Ishikawa (cell line): ENCODE results near the gene NFIX.

ENCODE experiments used
- CEBPB ChIP-seq: IDR thresholded peaks from 2 replicates; pipeline ENCODE4 v1.6.1; 2012
- CREB1 ChIP-seq: IDR thresholded peaks from 2 replicates; pipeline ENCODE4 v1.6.1; 2012; ENCODE audit warnings: low read depth
- EGR1 ChIP-seq: IDR thresholded peaks from 2 replicates; pipeline ENCODE4 v1.6.1; 2012
- EP300 ChIP-seq: IDR thresholded peaks from 2 replicates; pipeline ENCODE4 v1.6.1; 2012; ENCODE audit warnings: borderline replicate concordance
- FOXM1 ChIP-seq: IDR thresholded peaks from 2 replicates; pipeline ENCODE4 v1.6.1; 2012; ENCODE audit warnings: low read depth, borderline replicate concordance
- MAX ChIP-seq: IDR thresholded peaks from 2 replicates; pipeline ENCODE4 v1.6.1; 2012
- NFIC ChIP-seq: IDR thresholded peaks from 2 replicates; pipeline ENCODE4 v1.6.1; 2012
- RAD21 ChIP-seq: IDR thresholded peaks from 2 replicates; pipeline ENCODE4 v1.6.1; 2012; ENCODE audit warnings: low read depth
- REST ChIP-seq: IDR thresholded peaks from 2 replicates; pipeline ENCODE4 v1.6.1; 2012; ENCODE audit warnings: low read depth, mild to moderate bottlenecking
- TAF1 ChIP-seq: IDR thresholded peaks from 2 replicates; pipeline ENCODE4 v1.6.1; 2012; ENCODE audit warnings: low read depth, mild to moderate bottlenecking
- TCF12 ChIP-seq: IDR thresholded peaks from 2 replicates; pipeline ENCODE4 v1.6.1; 2012; ENCODE audit warnings: low read depth
- TEAD4 ChIP-seq: IDR thresholded peaks from 2 replicates; pipeline ENCODE4 v1.6.1; 2012
- USF1 ChIP-seq: IDR thresholded peaks from 2 replicates; pipeline ENCODE4 v1.6.1; 2012
- YY1 ChIP-seq: IDR thresholded peaks from 2 replicates; pipeline ENCODE4 v1.6.1; 2012; ENCODE audit warnings: low read depth
- ZBTB7A ChIP-seq: IDR thresholded peaks from 2 replicates; pipeline ENCODE4 v1.6.1; 2012; ENCODE audit warnings: low read depth

The NFIX gene

GRCh38 chr19:13010038-13010991, 15.0 kb downstream of the NFIX start:
- TF ChIP-seq TCF12: no peak
- TF ChIP-seq NFIC: no peak
- TF ChIP-seq USF1: no peak
- TF ChIP-seq CREB1: no peak
- no peak for TF ChIP-seq YY1
- no peak for TF ChIP-seq RAD21
- TF ChIP-seq EP300: no peak
- no peak for TF ChIP-seq TEAD4
- TF ChIP-seq TAF1: no peak
- TF ChIP-seq CEBPB: no peak
- no peak for TF ChIP-seq ZBTB7A
- TF ChIP-seq FOXM1: no peak
- no peak for TF ChIP-seq MAX

GRCh38 chr19:13010992-13011652, 15.8 kb downstream of the NFIX start:
- TF ChIP-seq TAF1 (no peak), TEAD4 (no peak), EP300 (no peak), ZBTB7A (no peak), YY1 (no peak), RAD21 (no peak), MAX (no peak), REST (no peak)

GRCh38 chr19:13011653-13012389, 16.5 kb downstream of the NFIX start:
- TF ChIP-seq EP300 (no peak), NFIC (no peak), CEBPB (no peak), EGR1 (no peak), MAX (no peak), ZBTB7A (no peak), USF1 (no peak), CREB1 (no peak), TEAD4 (no peak), TAF1 (no peak)

GRCh38 chr19:13012390-13012689, 17.1 kb downstream of the NFIX start:
- TF ChIP-seq ZBTB7A (peak; percentile 25; the same call in 1 of the 2 replicates), CEBPB (no peak), RAD21 (no peak)

GRCh38 chr19:13012690-13013608, 17.7 kb downstream of the NFIX start:
- peak; percentile 14; the same call in 1 of the 2 replicates for TF ChIP-seq ZBTB7A
- TF ChIP-seq YY1: no peak
- no peak for TF ChIP-seq TAF1
- no peak for TF ChIP-seq TEAD4

GRCh38 chr19:13013649-13014048, 18.4 kb downstream of the NFIX start:
- TF ChIP-seq EGR1: no peak
- TF ChIP-seq REST: no peak
- no peak for TF ChIP-seq EP300
- TF ChIP-seq CREB1: no peak
- no peak for TF ChIP-seq TAF1
- TF ChIP-seq CEBPB: no peak
- no peak for TF ChIP-seq ZBTB7A
- TF ChIP-seq MAX: no peak
